Measurements from ENCODE around the gene NEUROD6. TPM values are rescaled to one million over a fixed set of nuclear protein-coding genes. Genes with fewer than 3 reads are reported as not detected.
A peak's percentile ranks its signal among the peaks of the same experiment; 100 is the strongest.

Gene NEUROD6
- polyA plus RNA-seq, 3 donors = not detected

- H3K4me3 Mint-ChIP-seq = peak overlapping the region in 1 of 2 donors; percentile 43
- peaks cover 0 to 3% of the 10 kb centered on the region in 2 donors for H3K9me3 ChIP-seq (replicated peaks in 1 of 2; ENCODE audit: control insufficient read depth in 1 of 2, insufficient read depth in 1 of 2, low read length in 2 of 2)
- H3K4me3 ChIP-seq (replicated peaks in 1 of 3; ENCODE audit: low read depth in 2 of 3, low read length in 3 of 3) = no peak overlapping the region
- H3K4me1 ChIP-seq (ENCODE audit: control insufficient read depth in 1 of 2, insufficient read depth in 2 of 2, low read length in 2 of 2) = no peaks in the 10 kb centered on the region
- WGBS (ENCODE audit: insufficient coverage) = 54% methylated on average over 14 of the region's 14 CpGs
- no peak overlapping the region for H2AFZ ChIP-seq (ENCODE audit: insufficient read depth, low read depth, low read length, poor library complexity, severe bottlenecking)
- no peak overlapping the region for H3K4me2 ChIP-seq (replicated peaks; ENCODE audit: extremely low read depth, low read length, poor library complexity, severe bottlenecking)
- intact Hi-C loops (cut with micrococcal nuclease) = no loop called here
- H3K79me2 ChIP-seq (ENCODE audit: insufficient read depth, low read length) = no peaks in the 10 kb centered on the region
- H3K27ac Mint-ChIP-seq = no peak overlapping the region
- H3K9ac ChIP-seq (ENCODE audit: insufficient read depth, low read length, poor library complexity, severe bottlenecking) = no peak overlapping the region
- peaks cover 23 to 30% of the 10 kb centered on the region in 2 donors for H3K27me3 ChIP-seq (ENCODE audit: control insufficient read depth in 2 of 2, insufficient read depth in 2 of 2, low read length in 2 of 2)
- H3K36me3 Mint-ChIP-seq = no peaks in the 10 kb centered on the region
- peaks cover 0 to 9% (median 0%) of the 10 kb centered on the region in 7 donors for H3K9me3 Mint-ChIP-seq
- no peaks in the 10 kb centered on the region for H3K4me1 Mint-ChIP-seq
- TF ChIP-seq CTCF (IDR thresholded peaks at IDR 0.05) = no peak
- DNase-seq = no peak
- H3K27ac ChIP-seq (ENCODE audit: low read depth in 1 of 2, low read length in 2 of 2) = no peak overlapping the region
- H3K36me3 ChIP-seq (replicated peaks in 1 of 2; ENCODE audit: control insufficient read depth in 1 of 2, insufficient read depth in 2 of 2, low read length in 2 of 2) = no peaks in the 10 kb centered on the region
- peaks cover 30 to 37% (median 32%) of the 10 kb centered on the region in 3 donors for H3K27me3 Mint-ChIP-seq (ENCODE audit: low read depth in 3 of 3)
- no peaks in the 10 kb centered on the region for H4K20me1 ChIP-seq (ENCODE audit: insufficient read depth, low read length)
These were observed 1.8 kb downstream of the NEUROD6 start for GRCh38 chr7:31338706-31339105.

- Mint-ChIP-seq H3K9me3 (peaks cover 0 to 9% (median 0%) of the 10 kb centered on the region in 7 donors), H3K36me3 (no peaks in the 10 kb centered on the region), H3K4me1 (no peaks in the 10 kb centered on the region), H3K27me3 (ENCODE audit: low read depth in 3 of 3) (peaks cover 30 to 40% (median 36%) of the 10 kb centered on the region in 3 donors), H3K27ac (no peak overlapping the region), H3K4me3 (peak overlapping the region in 1 of 2 donors; percentile 77)
- no peaks in the 10 kb centered on the region for H4K20me1 ChIP-seq (ENCODE audit: insufficient read depth, low read length)
- no peak overlapping the region for H3K9ac ChIP-seq (ENCODE audit: insufficient read depth, low read length, poor library complexity, severe bottlenecking)
- H3K9me3 ChIP-seq (replicated peaks in 1 of 2; ENCODE audit: control insufficient read depth in 1 of 2, insufficient read depth in 1 of 2, low read length in 2 of 2) = peaks cover 0 to 3% of the 10 kb centered on the region in 2 donors
- no peak overlapping the region for H3K4me3 ChIP-seq (replicated peaks in 1 of 3; ENCODE audit: low read depth in 2 of 3, low read length in 3 of 3)
- peaks cover 23 to 28% of the 10 kb centered on the region in 2 donors for H3K27me3 ChIP-seq (ENCODE audit: control insufficient read depth in 2 of 2, insufficient read depth in 2 of 2, low read length in 2 of 2)
- no peaks in the 10 kb centered on the region for H3K36me3 ChIP-seq (replicated peaks in 1 of 2; ENCODE audit: control insufficient read depth in 1 of 2, insufficient read depth in 2 of 2, low read length in 2 of 2)
- H3K79me2 ChIP-seq (ENCODE audit: insufficient read depth, low read length) = no peaks in the 10 kb centered on the region
- DNase-seq = no peak
- H3K4me1 ChIP-seq (ENCODE audit: control insufficient read depth in 1 of 2, insufficient read depth in 2 of 2, low read length in 2 of 2) = no peaks in the 10 kb centered on the region
- no peak overlapping the region for H2AFZ ChIP-seq (ENCODE audit: insufficient read depth, low read depth, low read length, poor library complexity, severe bottlenecking)
- WGBS (ENCODE audit: insufficient coverage) = 75% methylated on average over 2 of the region's 9 CpGs
- TF ChIP-seq CTCF (IDR thresholded peaks at IDR 0.05) = no peak
- H3K4me2 ChIP-seq (replicated peaks; ENCODE audit: extremely low read depth, low read length, poor library complexity, severe bottlenecking) = no peak overlapping the region
- H3K27ac ChIP-seq (ENCODE audit: low read depth in 1 of 2, low read length in 2 of 2) = no peak overlapping the region
- intact Hi-C loops (cut with micrococcal nuclease) = no loop called here
These were observed 3.4 kb downstream of the NEUROD6 start for GRCh38 chr7:31337002-31337565.
